GM21737 (cell line): ENCODE data around the gene IKZF1.
A peak's percentile ranks its signal among the peaks of the same experiment; 100 is the strongest.

ENCODE experiments used
- ATAC-seq: cut with Tn5 transposase; IDR thresholded peaks from one replicate; pipeline ENCODE4 v1.9.1; 2021; ENCODE audit warnings: mild to moderate bottlenecking, moderate library complexity; ENCODE audit not compliant: unreplicated experiment

The IKZF1 gene

DNA sequence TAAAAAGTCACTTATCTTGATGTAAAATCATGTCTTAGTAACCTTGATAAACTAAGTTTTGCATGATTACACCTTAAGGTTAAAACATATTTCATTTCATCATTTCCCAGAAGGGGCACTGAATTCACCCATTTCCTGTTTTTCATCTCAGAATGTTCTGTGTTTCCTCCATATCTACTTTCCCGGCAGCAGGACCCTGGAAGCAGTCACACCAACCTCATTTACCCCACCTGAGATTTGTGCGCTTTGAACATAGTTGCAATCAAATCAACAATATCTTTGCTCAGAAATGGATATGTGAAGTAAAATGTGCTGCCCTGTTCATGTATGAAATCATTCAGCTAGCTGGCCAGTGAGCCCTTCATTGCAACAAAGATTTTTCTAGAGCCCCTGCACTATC, 46.8 kb downstream of the IKZF1 start:
- no peak for ATAC-seq

DNA sequence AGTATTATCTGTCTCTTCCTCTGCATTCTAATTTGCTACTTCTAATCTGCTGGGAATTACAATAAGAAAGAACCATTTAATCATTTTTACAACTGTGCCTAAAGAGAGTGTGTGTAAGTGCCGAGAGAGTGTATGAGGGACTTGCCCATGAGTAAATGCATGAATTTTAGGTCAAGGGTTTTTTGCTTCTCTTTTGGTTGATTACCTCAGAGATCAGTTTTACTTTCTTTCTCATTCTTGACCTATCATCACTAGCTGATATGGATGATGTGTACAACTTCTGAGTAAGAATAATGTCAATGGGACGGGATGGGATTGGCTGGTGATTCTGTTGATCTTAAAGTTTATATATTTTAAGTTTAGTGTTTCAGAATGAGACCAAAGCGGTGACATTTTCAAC, 47.8 kb downstream of the IKZF1 start:
- ATAC-seq: peak; percentile 79

DNA sequence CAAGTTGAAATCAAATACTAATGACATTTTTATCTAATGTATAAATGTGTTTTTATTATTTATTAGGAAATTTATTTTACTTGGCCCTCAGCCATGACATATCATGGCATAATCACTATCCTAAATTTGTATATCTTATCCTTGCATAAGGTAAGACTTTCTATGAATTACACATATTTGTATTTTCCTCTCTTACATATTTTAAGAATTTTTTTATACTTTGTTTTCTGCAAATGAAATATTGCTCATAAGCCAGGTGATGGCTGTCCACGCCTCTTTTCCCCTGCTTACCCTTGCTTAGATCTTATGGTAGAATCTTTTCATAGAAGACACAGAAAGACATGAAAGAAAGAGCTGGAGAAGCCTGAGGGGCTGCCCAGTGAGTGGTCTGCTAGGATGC, 48.2 kb downstream of the IKZF1 start:
- no peak for ATAC-seq

DNA sequence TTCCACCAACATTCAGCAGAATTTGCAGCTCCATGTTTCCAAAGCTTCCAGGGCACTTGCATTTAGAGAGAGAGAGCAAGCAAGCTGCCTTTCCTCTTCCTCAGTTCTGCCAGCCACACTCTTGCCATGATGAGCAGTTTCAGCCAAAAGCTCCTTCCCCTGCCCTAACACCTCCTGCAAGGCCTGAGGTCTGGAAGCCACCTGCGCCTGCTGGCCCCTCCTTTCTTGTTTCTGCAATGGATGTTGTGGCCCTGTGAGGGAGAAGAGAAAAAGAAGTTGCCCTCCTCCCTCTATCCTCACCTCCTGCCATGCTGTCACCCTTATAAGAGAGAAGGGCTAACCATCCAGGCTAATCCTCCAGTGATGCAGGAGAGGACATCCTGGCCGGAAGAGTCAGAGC, 48.7 kb downstream of the IKZF1 start:
- no peak for ATAC-seq

DNA sequence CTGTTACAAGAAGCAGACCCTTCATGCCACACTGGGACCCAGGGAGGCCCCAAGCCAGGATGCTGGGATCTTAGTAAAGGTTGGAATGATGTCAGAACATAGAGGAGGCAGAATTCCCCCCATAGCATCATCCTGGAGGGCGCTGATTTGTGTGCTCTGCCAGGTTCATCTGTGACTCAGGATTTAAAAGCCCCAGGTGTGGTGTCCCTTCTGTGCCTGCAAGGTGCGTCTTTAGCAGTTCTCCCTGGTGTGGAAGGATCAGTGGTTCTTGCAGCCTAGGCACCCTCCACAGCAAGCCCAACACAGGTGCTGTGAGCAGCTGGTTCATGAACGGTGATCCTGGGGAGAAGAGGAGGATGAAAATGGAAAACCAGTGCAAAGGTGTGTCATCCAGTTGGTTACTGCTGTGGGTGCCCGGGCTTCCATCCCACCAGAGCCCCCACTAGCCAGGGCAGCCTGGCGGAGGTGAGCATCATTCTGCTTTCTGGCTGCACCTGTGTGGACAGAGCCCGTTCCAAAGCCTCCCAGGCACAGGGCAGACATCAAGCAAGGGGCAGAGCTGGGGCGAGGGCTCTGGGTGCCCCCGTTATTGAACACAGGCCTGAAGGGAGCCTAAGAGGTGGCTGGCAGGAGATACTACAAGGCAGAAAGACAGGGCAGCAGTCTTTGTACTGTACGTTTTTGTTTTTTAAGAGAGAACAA, 49.5 kb downstream of the IKZF1 start:
- ATAC-seq: no peak

DNA sequence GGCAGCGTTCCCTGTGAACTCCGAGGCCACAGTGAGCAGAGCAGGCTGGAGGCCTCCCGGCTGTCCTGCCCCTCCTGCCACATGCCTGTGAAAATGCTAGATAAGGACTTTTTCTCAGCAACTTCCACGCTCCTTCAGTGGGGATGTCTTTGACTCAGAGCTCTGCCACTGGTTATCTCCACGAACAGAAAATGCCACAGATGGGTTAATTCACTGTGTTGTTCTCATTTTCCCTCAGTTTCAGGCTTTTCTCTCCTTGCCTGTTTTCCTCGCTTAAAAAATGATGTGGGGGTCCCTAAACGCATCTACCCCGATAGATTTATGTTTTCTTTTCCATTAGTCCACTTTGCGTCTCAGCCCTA, 51.3 kb downstream of the IKZF1 start:
- ATAC-seq: no peak

DNA sequence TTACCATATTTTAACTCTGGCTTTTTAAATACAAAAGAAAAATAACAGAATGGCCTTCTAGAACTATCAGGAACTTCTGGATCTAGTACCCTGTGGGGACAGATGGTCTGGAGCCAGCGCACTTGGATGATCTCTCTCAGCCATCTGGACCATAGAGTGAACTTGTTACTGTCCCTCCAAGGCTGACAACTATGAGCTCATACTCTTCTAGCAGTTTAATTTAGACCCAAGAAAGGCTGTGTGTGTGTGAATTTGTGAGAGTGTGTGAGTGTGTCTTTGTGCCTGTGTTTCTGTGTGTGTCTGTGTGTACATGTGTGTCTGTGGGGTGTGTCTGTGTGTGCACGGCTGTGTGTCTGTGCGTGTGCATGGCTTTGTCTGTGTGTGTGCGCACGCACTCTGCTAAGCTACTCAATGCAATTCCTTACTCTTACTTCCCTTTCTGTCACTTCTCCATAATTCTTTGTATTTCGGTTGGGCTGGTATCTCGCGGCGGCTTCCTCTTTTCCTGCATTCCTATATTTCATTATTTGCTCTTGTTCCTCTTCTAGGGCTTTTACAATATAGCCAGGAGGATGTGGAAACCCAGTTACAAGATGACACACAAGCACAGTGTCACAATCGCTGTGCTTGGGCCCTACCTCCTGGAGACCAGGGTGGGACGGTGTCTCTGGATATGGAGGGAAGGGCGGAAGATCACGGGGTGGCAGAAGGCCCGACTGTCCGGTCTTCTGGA, 51.9 kb downstream of the IKZF1 start:
- no peak for ATAC-seq

DNA sequence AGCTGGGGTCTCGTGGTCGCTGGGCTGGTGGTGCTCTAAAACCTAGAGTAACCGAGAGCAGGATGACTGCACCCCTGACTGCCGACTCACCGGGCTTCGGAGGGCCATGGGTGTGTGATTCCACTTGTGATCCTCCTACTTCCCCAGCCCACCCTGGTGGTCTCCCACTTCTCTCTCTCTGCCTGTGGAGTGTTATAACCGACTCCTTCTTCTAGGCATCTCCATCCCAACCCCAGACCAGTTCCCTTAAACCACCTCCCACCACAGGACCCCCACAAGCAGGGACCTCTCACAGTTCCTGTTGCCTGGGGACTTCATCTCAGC, 52.4 kb downstream of the IKZF1 start:
- no peak for ATAC-seq

DNA sequence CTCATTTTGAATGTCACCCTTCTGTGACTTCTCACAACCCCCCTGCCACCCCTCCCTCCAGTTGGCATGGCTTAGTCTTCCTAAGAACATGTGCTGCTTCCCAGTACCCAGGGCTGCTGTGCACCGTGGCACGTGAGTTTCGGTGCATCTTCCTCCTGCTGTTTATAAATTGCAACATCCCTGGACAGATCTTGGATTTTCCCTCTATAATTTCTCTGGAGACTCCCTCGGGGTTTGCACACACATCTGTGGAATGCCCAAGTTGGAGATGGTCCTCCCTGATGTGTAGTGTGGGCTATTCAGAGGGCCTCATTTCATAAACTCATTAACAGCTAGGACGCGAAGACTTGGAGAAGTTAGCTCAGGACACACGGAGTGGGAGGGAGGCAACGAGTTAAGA, 52.9 kb downstream of the IKZF1 start:
- no peak for ATAC-seq

DNA sequence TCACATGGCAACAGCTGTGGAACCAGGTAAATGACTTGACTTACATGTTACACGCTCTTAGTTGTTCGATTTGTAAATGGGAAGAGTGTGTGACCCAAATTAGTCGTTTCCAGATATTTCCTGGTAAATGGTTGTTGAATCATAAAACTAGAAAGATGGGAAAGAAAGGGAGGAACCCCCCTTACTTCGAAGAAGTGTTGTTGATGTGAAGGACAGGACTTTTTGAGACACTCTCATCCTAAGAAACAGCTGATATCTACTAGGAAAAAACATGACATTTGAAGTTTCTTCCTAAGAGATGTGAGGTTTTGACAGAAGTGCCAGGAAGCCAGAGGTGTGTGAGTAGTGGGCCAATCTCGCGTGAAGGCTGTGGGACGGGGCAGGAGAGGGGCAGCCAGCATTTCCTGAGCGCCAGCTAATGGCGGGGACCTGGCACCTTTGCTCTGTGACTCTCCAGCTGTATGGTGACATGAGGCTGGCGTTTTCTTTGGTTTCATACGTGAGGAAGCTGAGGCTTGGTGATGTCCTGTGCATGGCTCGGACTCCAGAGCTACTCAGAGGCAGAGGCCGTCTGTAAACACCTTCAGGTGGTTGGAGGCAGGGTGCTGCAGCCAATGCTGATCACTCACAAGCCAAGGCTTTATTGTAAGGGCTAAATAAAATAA, 53.7 kb downstream of the IKZF1 start:
- no peak for ATAC-seq

DNA sequence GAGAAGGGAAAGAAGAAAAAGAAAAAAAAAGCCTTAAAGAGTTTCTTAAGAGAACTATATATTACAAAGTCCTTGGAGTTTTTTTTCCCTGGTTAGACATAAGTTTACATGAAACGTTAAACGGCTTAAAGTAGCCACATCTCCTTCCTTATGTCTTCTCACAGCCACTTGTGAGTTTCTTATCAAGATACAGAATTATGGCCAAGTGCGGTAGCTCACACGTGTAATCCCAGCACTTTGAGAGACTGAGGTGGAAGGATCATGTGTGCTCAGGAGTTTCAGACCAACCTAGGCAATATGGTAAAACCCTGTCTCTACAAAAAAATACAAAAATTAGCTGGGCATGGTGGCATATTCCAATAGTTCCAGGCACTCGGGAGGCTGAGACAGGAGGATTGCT, 54.3 kb downstream of the IKZF1 start:
- no peak for ATAC-seq

DNA sequence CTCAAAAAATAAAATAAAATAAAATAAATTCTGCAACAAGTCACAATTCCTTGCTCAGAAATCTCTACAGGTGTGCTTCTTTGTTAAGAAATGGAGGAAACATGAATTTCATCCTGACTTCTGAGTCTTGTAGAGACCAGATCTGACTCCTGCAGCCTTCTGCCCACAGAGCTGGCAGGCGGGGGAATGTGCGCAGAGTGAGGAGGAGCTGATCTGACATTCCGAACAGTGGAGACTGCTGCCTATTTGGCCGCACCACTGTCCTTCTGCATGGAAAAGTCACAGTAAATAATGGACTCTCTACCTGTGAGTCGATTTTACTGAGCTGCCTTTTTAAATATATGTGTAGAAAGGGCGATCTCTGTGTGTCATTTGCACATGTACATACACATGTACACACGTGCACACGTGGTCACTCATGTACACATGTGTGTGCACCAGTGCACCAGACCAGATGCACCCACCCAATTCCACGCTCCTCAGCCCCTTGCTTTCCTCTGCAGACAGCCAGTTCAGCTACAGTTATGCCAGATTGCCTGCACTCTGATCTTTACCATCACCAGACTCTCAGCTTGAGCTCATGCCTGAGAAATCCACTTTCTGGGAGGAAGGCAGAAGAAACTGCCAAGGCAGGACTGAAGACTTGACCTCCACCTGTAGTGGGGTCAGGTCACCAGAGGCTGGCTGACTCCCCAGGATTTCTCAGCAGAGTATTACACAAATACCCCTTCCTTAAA, 54.9 kb downstream of the IKZF1 start:
- no peak for ATAC-seq

DNA sequence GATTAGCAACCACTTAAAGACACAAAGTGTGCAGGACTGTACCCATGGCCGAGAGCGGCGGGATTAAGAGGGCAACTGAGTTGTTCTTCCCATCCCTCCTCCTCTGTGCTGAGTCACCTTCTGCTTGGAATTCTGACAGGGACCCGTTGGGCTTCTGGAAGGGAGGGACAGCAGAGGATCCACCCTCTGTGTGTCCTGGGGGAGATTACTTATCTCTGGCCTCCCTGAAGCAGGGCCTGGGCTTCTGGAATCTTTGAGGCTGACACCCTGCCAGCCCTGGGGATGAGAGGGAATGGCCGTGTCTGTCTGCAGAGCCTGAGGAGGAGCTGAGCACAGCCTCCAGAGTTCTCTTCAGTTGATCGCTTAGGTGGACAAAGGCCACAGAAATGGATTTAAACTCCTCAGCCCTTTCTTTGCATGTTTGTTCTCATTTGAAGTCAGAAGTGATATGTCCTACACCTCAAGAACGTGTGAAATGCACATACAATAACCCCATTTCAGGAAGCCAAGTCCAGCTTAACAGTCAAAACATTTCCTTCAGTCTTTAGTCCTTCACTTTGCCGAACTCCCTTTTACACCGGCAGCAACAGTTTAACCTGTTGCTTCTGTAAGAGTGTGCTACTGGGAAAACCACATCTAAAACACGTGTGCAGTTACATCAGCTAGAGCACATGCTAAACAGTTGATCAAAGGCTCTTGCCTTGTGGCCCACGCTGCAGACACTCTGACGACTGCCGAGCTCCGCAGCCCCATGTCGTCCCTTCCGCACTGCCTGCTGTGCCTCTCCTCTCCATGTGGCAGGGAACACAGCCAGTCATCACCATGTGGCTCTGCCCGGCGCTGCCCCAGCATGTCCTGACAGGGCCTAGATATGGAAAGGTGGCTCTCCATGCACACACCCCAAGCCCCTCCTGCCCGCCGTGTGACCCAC, 55.7 kb downstream of the IKZF1 start:
- no peak for ATAC-seq

DNA sequence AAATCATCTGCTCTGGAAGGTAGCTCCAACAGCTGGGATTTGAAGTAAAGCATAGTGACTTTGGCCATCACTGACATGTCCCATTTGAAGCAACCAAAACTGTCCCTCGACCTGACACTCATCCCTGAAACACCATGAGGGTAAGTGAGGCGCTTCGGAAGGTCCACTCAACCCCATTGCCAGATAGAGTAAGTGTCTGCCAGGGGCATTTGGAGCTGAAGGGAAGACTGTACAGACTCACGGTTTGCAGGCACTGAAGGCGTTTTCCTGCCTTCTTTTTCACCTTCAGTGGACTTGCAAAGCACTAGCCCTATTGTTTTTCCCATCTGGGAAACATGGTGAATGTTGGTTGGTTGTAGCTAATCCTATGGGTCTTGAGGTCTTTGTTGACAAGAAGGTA, 57.6 kb downstream of the IKZF1 start:
- ATAC-seq: no peak

DNA sequence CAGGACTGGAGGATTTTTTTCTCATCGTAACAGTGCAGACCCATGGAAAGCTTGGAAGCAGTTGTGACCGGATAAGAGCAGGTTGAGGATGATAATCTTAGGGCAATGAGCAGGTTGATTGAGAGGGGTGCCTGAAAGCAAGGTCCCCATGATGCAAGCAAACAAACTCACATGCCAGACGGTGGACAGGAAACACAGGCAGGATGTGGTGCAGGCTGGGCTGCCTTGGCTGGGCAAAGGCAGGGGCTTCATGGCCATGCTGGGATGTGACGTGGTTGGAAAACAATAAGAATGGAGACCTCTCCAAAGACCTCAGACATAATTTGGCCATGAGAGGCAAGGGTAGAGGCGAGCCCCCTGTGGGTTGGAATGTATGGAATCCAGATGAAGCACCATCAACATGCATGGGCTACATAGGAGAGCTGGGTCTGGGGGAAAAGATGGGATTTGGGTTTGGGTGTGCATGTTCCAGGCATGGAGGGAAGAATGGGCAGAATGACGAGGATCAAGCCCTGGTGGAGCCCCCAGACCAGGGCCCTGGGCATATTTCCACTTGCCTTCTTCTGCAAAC, 58.3 kb downstream of the IKZF1 start:
- no peak for ATAC-seq

DNA sequence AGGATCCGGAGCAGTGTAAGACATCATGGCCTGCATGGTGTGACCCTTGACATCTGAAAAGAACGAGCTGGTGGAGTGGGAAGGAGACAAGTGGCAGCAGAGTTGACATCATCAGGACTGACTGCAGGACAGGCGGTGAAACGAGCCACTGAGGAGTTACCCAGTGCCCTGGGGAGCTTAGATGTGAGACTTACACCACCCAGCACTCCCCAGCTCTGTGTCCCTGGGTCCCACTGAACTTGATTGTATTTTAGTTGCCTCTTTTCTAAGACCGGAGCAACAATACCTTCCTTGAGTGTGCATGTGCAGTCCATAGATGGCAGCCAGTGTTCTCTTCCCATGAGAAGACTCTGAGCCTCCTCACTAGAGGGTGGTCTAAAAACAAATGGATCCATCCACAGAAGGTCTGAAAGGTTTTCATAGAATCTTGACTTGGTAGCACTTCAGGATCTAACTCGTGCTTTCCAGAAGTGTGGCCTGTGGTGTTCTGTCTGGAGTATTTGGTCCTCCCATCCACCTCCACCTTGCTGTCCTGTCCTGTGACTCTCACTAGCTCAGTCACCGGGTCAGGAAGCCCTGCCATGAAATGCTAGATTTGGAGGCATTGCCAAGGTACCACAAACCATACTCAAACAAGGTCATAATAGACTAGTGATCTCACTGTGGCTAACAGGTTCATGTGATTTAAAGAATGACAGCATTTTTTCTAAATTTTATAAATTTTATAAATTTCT, 59.0 kb downstream of the IKZF1 start:
- ATAC-seq: no peak

DNA sequence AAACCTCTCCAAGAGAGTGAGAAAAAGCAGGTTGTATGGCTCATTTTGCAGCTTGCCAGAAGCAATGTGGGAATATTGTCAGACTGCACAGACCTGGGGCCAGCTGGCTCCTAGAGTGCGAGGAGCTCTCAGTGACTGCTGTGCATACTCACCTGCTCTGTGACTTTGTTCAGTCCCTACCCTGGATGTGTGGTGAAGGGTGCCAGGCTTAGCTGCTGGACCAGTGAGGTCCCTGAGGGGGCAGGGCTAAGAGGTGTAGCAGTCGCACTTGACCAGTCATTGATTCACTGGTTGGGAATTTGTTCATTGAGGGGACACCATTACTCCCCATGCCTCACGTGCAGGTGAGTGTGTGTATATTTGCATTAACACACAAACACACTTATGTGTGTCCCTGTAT, 60.1 kb downstream of the IKZF1 start:
- no peak for ATAC-seq

DNA sequence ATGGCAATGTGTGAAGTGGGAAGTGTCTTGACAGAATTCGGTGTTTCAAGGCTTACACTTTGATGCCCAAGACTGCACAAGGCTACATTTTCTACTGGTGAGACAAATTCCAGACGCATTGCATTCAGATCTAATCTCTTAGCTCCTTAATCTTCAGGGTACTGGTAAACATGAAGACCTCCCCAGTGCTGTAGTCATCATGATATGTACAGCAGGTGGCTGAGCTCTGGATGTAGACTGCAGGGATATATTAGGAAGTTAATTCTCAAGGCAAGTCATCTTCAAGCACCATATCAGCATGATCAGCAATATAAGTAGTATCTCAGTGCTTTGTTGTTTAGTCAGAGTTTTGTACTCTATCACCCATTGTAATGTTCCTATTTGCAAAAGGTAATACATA, 61.8 kb downstream of the IKZF1 start:
- no peak for ATAC-seq

DNA sequence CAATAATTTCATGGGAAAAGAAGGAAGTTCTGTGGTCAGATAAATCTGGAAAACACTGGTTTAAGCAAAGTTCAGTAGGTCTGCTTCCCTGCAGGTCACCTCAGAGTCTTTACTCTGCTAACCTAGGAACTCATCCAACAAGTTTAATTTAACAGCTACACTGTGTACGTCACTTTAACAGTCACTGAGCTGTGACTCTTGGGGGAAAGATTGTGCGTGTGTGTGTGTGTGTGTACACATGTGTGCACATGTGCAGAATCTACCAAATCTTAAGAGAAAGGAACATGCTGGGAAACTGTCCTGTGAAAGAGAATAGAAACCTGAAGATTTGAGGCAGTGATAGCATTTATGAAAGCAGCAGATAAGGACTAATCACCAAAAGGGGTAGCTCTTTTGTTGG, 62.6 kb downstream of the IKZF1 start:
- no peak for ATAC-seq

DNA sequence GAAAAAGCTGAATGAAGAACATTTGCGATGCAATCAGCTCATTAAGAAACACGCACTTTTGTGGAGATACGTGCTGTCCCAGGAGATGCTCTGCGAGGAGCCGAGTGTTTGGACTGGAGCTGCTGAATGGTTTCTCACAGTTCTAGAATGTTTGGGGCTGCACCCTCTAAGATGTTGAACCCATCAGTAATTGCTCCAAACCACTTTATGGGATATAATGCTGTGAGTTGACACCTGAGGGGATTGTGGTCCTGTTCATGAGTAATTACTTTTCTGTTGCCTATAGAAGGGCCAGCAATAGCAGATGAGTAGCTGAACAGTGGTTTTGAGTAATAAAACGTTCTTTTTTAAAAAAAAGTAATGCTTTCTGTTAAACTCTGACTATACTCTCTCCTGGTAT, 63.1 kb downstream of the IKZF1 start:
- no peak for ATAC-seq
